ENCODE data around the gene EDA.

- TF ChIP-seq CTCF (IDR thresholded peaks at IDR 0.05) (no peak), EP300 (IDR thresholded peaks at IDR 0.05; ENCODE audit: low read depth) (no peak)
Measured at GRCh38 chrX:69568828-69569227, 47.1 kb upstream of the EDA start.
